HG03039 (cell line): ENCODE data around the gene NOTCH2.

Experiments used
- ATAC-seq: cut with Tn5 transposase; IDR thresholded peaks from one replicate; pipeline ENCODE4 v1.9.1; 2021; ENCODE audit warnings: mild to moderate bottlenecking, moderate library complexity; ENCODE audit not compliant: unreplicated experiment

NOTCH2 gene

DNA sequence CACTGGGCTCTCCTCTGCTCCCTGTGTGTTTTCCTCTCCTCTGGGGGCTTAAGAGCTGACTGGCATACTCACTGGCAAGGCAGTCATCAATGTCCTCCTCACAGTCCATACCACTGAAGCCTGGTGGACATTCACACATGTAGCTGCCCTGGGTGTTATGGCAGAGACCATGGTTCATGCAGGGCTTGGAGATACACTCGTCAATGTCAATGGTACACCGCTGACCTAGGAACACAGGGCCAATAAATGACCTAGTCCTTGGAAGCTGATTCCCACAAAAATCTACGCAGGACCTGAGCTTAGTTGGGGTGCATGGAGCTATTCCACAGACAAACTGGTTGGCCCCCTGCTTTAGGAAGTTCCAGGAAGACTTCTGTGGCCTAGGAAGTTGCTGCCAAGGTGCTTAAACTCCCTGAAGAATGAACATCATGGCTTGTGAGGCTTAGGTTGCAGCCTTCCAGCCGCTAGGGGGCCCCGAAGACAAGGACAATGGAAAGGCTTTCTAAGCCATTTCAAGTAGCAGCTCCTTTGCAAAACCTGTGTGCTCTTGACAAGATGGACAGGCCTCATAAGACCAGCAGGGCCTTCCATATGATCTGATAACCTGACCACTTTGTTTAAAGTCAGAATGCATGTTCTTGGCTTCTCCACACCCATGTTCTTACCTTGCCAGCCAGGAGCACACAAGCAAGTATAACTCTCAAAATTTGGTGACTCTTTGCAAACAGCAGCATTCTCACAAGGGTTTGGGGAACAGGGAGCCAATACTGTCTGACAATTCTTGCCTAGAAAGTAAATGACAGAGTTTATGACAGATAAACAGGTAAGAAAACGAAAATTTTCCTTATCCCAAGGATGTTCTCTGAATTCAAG is 120.9 kb downstream of the NOTCH2 start:
- peak; percentile 71 for ATAC-seq

DNA sequence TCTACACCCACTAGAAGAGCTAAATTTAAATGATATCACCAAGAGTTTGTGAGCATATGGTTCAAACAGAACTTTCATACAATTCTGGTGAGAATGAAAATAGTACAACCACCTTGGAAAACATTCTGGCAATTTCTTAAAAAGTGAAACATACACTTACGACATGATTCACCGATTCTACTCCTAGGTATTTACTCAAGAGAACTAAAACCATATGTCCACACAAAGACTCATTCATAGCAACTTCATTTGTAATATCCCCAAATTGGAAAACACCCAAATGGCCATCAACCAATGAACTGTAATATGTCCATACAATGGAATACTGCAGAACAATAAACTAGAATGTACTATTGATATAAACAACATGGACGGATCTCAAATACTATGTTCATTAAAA is 122.0 kb downstream of the NOTCH2 start:
- ATAC-seq: no peak

DNA sequence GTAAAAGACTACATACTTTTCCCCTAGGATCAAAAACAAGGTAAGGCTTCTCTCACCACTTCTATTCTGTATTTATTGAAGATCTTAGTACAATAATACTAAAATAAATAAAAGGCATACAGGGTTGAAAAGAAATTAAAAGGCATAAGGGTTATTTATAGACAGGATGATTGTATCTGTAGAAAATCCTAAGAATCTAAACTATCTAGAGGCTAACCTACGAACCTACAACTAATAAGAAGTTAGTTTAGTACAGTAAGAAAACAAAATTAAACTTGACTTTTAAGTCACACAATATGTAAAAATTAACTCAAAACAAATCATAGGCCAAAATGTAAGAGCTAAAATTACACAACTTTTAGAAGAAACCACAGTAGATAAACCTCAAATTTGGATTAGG is 122.7 kb downstream of the NOTCH2 start:
- no peak for ATAC-seq

DNA sequence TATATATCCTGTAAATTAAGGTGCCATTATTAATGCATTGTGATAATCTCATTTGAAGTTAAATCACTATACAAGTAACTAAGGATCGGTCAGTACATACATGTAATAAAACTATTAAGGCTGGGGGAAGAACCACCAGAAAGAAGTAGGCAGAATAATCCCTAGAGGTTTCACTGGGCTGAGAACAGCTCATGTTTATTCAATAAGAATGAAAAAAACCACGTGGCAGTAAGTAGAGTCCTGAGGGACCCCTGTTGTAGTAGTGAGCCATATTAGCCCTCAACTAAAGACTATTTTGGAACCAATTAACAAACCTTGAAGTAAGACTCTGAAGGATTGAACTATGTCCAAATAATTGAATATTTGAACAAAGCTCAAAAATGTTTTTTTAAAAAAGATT is 126.2 kb downstream of the NOTCH2 start:
- no peak for ATAC-seq

DNA sequence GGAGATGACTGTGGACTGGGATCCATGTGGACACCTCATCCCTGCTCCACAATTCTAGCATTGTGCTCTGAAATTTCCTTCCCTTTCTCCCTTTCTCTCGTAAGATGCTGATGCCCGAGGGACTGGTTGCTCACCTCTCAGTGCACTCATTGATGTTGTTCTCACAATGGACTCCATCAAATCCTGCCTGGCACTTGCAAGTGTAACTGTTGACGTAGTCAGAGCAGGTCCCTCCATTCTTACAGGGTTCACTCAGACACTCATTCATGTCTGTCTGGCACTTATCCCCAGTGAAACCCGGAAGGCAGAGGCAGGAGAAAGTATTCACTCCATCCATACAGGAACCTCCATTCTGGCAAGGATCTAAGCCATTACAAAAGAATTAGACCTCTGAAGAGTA is 128.1 kb downstream of the NOTCH2 start:
- no peak for ATAC-seq

DNA sequence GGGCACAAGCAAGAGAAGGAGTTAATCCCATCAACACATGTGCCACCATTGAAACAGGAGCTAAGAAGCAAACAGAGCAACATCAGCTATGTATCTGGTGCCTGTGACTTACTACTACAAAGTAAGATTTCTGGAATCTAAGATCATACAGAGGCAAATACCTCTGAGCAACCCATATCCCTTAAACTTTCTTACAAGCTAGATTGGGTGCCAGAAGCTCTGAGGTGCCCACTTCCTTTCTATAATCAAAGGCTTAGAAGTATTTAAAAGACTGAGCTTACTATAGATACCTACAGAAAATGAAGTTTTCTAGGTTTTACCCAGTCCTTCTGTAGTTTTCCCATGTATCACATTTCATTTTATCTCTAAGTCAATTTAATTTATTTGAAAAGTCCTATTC is 128.8 kb downstream of the NOTCH2 start:
- ATAC-seq: no peak

DNA sequence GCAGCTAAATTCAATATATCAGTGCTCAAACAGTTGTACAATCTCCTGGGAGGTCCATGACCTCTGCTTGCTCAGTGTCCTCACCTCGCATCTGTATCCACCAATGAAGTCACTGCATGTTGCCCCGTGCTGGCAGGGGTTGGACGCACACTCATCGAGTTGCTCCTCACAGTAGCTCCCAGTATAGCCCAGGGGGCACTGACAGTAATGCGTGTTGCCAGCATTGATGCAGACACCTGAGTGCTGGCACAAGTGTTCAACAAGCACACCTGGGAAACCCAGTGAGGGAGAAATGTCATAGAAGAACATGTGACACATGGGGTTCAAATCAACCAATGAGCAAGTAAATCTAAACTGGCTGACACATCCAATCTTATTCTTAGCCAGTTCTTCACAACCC is 132.3 kb downstream of the NOTCH2 start:
- ATAC-seq: no peak

DNA sequence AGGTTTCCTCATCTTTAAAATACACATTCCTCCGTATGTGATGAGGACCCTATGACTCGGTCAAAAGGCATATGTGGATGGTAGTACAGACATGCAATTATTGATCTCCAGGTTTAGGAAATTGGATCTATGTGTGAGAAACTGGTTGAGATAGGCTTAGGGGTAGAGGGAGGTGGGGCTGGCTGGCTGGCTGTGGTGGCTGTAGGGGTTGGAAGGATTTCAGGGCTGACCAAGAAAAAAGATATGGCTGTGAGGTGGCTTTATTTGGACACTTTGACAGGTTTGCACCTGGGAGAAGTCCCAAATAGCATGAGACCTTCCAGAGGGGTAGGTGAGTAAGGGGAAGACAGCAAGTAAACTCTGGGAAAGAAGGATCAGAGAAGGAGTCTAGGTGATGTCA is 133.5 kb downstream of the NOTCH2 start:
- ATAC-seq: no peak

DNA sequence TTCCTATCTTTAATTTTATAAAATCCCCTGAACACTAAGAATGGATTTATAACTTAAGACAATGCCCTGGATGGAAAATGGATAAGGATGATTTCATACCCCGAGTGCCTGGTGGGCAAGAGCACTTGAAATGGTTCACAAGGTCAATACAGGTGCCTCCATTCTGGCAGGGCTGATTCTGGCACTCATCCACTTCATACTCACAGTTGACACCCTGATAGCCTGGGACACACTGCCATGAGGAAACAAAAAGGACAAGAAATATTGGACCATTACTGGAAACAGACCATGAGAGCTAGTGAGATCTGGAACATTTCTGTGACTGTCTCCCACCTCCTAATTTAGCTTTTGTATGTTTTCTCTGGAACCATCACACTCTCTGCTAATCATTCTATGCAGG is 134.1 kb downstream of the NOTCH2 start:
- ATAC-seq: no peak

DNA sequence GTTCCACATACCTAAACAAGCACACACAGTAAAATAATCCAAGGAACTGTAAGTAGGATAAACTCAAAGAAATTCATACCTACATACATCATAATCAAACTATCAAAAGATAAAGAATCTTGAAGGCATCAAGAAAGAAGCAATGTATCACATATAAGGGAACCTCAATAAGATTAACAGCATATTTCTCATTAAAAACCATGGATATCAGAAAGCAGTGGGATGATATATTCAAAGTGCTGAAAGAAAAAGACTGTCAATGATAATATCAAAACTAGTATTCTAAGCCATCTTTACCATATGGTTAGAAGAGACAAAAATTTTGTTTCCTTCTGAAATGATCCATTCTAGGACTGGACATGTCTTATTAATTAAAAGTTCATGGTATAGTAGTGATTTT is 136.1 kb downstream of the NOTCH2 start:
- no peak for ATAC-seq

DNA sequence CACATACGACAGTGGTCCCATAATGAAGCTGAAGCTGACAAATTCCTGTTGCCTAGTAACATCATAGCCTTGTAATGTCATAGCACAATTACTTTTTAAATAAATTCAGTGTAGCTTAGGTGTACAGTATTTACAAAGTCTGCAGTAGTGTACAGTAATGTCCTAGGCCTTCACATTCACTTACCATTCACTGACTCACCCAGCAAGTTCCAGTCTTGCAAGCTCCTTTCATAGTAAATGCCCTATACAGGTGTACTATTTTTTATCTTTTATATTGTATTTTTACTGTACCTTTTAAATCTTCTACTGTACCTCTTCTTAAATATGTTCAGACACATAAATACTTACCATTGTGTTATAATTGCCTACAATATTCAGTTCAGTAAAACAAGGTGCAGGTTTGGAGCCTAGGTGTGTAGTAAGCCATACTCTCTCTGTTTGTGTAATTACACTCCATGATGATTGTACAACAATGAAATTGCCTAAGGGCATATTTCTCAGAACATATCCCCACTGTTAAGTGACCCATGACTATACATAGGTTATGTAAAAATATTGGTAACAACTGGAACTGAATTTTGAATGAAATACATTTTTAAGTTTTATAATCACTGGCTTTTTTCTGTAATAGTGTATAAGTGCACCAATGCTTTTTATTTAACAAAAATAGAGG is 139.7 kb downstream of the NOTCH2 start:
- no peak for ATAC-seq

DNA sequence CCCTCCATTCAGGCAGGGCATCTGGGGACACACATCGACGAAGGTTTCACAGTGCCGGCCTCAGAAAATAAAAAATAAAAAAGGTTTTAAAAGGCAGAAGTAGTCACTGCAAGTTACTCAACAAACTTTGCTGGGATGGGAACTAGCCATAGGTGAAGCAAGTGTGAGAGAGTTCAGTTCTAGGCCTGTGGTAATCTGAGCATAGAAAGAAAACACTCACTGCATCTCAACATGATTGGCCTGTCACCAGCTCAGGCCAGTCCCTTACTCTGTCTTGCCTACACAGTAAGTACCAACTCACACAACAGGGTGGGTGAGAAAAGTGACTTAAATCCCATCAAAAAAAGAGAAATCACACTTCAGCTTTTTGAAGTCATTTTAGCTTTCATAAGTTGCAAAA is 142.9 kb downstream of the NOTCH2 start:
- no peak for ATAC-seq

DNA sequence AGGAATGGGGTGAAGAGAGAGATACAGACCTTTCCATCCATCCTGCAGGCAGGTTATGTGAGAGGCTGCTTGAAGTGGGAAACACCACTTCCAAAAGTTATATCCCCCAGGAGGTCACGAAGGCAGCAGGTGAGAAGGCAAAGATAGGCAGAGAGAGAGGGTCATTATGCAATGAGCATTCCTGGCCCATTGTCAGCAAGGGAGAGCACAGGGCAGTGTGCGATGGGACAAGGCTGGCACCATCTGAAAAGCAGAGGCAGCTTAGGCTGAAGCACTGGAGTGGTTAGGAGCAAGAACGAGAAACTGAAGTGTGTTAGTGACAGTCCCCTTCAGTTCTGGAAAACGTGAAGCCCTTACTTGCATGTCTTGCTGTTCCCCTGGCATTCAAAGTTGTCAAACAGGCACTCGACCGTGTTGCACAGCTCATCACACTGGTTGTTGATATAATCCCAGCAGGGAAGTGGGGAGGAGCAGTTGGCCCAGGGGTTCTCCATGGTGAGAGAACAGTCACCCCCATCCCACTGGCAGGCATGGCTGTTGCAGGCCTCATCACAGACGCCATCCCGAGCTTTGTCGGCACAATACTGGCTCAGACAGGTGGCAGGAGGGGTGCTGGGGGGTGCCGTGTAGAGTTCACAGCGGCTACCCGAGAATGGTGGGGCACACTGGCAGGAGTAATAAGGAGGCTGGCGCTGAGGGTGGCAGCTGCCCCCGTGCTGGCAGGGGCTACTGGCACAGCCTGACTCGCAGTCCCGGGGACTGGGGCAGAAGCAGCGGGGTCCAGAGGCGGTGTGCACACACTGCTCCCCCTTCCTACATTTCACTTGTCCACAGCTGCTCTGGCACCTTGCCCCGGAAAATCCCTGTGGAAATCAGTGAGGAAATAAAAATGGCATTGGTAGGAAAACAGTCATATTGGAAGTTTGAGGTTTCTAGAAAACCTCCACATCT is 144.2 kb downstream of the NOTCH2 start:
- no peak for ATAC-seq

DNA sequence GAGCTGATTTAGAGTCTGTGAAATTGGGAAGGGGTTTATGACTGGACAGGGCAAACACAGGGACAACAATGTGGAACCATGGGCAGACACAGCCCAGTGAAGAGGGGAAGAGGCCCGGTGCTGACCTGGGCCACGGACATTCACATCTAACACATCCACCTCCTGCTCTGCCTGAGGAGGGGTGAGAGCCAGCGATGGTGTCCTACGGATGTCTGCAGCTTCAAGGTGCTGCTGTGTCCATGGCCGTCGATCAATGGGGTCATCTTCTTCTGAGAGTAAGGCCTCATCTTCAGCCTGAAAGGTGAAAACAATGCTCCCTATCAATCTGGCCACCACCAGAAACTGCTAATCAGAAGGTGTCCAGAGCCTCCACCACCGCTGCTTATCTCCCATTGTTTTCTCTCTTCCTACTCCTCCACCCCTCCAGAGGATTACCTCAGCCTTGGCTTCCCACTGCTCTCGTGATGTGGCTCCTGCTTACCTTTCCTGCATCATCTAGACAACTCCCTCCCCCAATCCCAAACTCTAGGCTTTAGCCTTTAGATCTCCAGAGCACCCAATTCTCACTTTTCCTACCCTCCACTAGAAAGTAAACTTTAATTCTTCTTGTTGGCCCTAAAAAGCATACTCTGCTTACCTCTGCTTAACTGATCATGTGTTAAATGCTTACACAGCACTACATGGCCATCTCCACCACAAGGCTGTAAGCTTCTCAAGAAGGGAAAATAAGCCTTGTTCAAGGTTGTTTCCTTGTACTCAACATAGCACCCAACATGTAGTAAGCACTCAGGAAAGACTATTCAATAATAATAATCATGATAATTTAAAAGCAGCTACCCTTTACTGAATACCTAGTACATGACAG is 149.1 kb downstream of the NOTCH2 start:
- ATAC-seq: no peak

DNA sequence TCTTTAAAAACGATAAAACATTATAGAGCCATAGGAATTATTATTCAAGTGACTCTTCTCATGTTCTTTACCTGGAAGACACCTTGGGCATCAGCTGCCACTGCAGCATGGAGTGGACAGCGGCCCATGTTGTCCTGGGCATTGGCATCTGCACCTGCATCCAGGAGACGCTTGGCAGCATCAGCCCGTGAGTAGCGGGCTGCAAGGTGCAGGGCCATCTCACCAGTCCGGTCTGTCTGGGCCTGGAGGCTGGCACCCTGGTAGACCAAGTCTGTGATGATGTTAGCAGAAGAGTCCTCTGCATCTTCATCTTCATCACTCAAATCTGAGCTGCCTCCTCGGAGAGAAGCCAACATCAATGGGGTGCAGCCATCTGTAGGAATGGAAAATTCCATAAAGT is 150.2 kb downstream of the NOTCH2 start:
- ATAC-seq: no peak

DNA sequence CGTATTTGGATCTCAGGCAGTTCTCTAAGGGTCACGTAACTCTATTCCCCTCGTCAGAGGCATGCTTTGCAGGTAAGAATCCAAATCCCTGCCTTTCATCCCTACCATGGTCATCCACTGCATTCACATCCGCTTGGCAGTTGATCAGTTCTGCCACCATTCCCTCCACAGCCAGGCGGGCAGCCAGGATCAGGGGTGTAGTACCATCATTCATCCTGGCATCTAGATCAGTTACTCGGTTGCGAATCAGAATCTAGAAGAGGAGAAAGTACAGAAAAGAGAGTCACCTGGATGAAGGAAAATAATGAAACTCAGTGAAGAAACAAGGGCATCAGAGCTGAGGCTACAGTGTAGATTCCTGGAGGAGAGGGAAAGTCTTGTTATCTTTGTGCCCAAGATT is 151.2 kb downstream of the NOTCH2 start:
- ATAC-seq: no peak

DNA sequence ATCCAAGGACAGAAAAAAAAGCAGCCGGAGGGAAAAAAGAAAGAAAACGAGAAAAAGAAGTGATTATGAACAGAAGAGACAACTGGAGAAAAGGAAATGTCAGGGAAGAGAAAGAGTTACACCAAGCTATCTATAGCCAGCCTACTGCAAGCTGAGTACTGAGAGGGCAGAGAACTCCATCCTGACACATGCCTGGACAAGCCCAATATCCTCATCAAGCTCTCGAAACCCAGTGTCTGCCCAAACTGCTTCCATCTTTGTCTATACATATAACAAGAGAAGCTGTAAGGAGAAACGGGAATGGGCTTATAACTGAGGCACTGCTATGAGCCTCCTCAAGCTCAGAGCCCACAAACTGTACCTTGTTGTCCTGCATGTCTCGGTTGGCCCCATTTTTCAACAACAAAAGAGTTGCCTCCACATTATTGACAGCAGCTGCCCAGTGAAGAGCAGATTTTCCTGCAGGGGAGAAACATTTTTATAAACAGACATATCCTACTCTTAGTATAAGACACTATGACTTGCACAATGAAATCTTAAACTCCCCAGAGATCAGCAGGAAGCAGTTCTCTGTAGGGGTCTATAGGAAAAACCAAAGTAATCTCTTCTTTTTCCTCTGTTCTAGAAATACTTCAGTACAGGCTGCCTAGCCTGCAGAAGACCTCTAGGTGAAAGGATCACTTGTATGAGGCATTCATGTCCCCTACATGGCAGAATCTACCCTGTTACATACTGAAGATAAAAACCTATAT is 152.0 kb downstream of the NOTCH2 start:
- ATAC-seq: no peak

DNA sequence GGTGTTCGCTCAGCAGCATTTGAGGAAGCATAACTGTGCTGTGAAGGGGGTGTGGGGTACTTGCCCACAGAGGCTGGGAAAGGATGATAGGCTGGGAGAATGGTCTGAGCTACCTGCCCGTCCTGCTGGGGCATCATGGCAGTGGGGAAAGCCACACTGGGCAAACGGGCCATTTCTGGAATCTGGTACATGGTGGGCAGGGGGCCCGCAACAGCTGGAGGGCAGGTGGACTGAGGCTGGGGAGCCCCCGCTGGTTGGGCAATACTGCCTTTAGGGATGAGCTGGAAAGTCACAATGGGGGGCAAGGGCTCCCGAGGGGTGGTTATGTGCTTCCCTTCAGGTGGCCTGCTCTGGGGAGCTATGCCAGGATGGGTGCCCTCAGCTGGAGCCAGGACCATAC is 153.9 kb downstream of the NOTCH2 start:
- ATAC-seq: no peak

DNA sequence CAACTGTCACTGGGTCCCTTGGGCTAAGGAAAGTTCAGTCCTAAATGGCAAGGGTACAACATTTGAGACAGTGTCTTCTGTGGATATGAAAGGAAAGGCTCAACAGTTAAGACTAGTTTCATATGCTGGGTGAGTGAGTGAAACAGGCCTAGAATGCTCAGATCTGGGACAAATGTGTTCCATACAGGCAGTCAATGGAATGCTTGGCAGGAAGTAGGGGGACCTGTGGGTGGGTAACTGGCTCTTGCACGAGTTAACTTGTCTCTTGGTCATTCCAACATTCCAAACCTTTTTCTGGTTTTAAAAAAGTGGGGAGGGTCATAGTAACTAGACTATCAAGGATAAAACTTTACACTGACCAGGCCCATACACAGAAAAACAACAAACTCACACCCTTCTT is 155.4 kb downstream of the NOTCH2 start:
- ATAC-seq: no peak

DNA sequence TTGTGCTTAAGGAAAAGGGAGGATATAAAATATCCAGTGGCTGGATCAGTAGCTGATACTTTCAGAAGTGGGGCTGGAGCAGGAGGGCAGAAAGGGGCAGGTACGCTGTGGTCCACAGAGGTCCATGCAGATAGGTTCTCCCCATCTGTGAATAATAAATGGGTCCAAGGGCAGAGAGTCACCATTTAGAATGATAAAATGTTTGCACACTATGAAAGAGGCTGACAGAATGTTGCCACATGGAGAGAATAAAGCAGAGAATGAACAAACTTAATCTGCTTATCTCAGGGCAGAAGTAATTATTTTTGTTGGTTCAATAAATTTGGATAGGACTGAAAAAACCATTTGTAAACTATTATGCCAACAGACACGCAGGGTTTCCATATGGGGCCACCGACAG is 156.5 kb downstream of the NOTCH2 start:
- no peak for ATAC-seq
